OCI-LY3 (cell line): Measurements from ENCODE around the gene ACSS1.

ENCODE experiments used
- CTCF ChIP-seq: fragments of 200-600, 300-600 bp; sonication (generic); IDR thresholded peaks from 2 replicates; pipeline ENCODE4 v1.5.1; 2014; ENCODE audit warnings: antibody characterized with exemption, low read length, low read depth
- EZH2phosphoT487 ChIP-seq: fragments of 200-600 bp; shearing (Covaris generic); IDR thresholded peaks from 2 replicates; pipeline ENCODE4 v1.6.1; 2018; ENCODE audit warnings: antibody characterized with exemption, mixed run types, low read depth

GRCh38 chr20:24990810-24991252 lies 67.1 kb downstream of the ACSS1 start:
- no peak for TF ChIP-seq CTCF
- TF ChIP-seq EZH2phosphoT487, result no peak
